Left lung (tissue), 10 donors: ENCODE results near the gene DTNB. TPM values are rescaled to one million over a fixed set of nuclear protein-coding genes. Genes with fewer than 3 reads are reported as not detected.
A peak's percentile ranks its signal among the peaks of the same experiment; 100 is the strongest.
"Not testable (repeated sequence)": the region's sequence is repeated elsewhere in the genome, so short reads cannot be mapped to it uniquely, and the experiment has no call there.

Source experiments
- ATAC-seq: fragments of 200-7000 bp; cut with Tn5 transposase; one replicate; pipeline ENCODE4 v1.9.1; 2020; ENCODE audit warnings: moderate library complexity
- DNase-seq, 4 donors: peaks; one replicate each; pipeline ENCODE4 v3.0.0-alpha.2; 2013 to 2020
- H3K27ac ChIP-seq, 2 donors: fragments of 200-600 bp; sonication (generic) in 1 of 2; one replicate each; pipeline versions ENCODE4 v1.5.0 to v1.8.0; 2020 to 2021
- H3K27me3 ChIP-seq, 2 donors: fragments of 200-600 bp; sonication (generic) in 1 of 2; one replicate each; pipeline versions ENCODE4 v1.5.0 to v1.8.0; 2020 to 2021
- H3K36me3 ChIP-seq, 2 donors: fragments of 200-600 bp; sonication (generic) in 1 of 2; one replicate each; pipeline versions ENCODE4 v1.5.0 to v1.8.0; 2020 to 2021
- H3K4me1 ChIP-seq, 2 donors: fragments of 200-600 bp; one replicate each; pipeline ENCODE4 v1.8.0; 2021
- H3K4me3 ChIP-seq, 2 donors: fragments of 200-600 bp; sonication (generic) in 1 of 2; one replicate each; pipeline versions ENCODE4 v1.5.0 to v1.8.0; 2020 to 2021; ENCODE audit warnings: mild to moderate bottlenecking in 1 of 2
- H3K9me3 ChIP-seq, 2 donors: fragments of 200-600 bp; sonication (generic) in 1 of 2; one replicate each; pipeline versions ENCODE4 v1.5.0 to v1.8.0; 2020 to 2021
- intact Hi-C, 2 donors: fragments of 100-400 bp; cut with DNase I; formaldehyde crosslinking; loops; one replicate each; pipeline versions ENCODE4 v1.11.2 to v1.14.2; 2022
- polyA plus RNA-seq, 6 donors: library from polyadenylated mRNA; unstranded; fragments of 120-200 nt; gene quantifications; one replicate each; pipeline ENCODE4 v1.2.1, GENCODE V29; 2013; ENCODE audit not compliant: insufficient read length in 6 of 6
- total RNA-seq, 2 donors: library from RNA; stranded (reverse); fragmentation: NEBNext Ultra II Directional; extraction: Animal tissue kit (Norgen Biotek cat#: 25700); gene quantifications; one replicate each; pipeline ENCODE4 v1.2.1, GENCODE V29; 2021
- TF ChIP-seq, protein P1 (sequence below), 2 donors: fragments of 200-600 bp; sonication (generic) in 1 of 2; IDR thresholded peaks; one replicate each; pipeline versions ENCODE4 v1.5.0 to v1.8.0; 2021; ENCODE audit warnings: antibody characterized with exemption in 2 of 2
- donor health status: DM: no; HTN: yes; CAD: no.
- donor health status: DM: no; HTN: no; CAD: no.

The DTNB gene
- total and polyA plus RNA-seq, 8 donors: 17.6 to 32.5 (median 29.5) TPM

DNA sequence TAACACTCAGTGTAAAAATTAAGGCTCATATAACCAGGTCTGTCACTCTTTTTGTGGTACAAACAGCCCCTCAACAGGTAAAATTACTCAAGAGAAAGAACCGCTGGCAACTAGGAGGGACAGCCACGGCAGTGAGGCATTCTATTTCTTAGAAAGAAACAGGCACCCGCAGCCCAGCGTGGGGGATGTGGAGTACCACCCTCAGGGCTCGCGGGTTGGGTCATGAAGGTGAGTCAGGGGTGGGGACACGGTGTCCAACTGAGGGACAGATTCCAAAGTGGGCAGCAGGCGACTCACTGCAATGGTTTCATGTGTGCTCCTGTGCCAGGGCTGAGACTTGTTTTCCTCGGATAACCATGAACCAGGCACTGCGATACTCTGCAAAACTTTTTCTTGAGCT is 129.4 kb downstream of the DTNB start:
- Histone ChIP-seq H3K27ac (no peak overlapping the region), H3K36me3 (no peaks in the 10 kb centered on the region), H3K4me3 (no peak overlapping the region), H3K4me1 (no peaks in the 10 kb centered on the region), H3K27me3 (no peaks in the 10 kb centered on the region), H3K9me3 (no peaks in the 10 kb centered on the region)
- peak in 1 of 4 donors; percentile 63 for DNase-seq
- TF ChIP-seq, protein P1, sequence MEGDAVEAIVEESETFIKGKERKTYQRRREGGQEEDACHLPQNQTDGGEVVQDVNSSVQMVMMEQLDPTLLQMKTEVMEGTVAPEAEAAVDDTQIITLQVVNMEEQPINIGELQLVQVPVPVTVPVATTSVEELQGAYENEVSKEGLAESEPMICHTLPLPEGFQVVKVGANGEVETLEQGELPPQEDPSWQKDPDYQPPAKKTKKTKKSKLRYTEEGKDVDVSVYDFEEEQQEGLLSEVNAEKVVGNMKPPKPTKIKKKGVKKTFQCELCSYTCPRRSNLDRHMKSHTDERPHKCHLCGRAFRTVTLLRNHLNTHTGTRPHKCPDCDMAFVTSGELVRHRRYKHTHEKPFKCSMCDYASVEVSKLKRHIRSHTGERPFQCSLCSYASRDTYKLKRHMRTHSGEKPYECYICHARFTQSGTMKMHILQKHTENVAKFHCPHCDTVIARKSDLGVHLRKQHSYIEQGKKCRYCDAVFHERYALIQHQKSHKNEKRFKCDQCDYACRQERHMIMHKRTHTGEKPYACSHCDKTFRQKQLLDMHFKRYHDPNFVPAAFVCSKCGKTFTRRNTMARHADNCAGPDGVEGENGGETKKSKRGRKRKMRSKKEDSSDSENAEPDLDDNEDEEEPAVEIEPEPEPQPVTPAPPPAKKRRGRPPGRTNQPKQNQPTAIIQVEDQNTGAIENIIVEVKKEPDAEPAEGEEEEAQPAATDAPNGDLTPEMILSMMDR (IDR thresholded peaks at IDR 0.05): no peak
- intact Hi-C loops: no loop called here
- no peak for ATAC-seq

- Histone ChIP-seq H3K4me3 (no peak overlapping the region), H3K27me3 (no peaks in the 10 kb centered on the region), H3K36me3 (no peaks in the 10 kb centered on the region), H3K9me3 (no peaks in the 10 kb centered on the region), H3K4me1 (no peaks in the 10 kb centered on the region), H3K27ac (no peak overlapping the region)
- no peak for ATAC-seq
- intact Hi-C loops: no loop called here
- no peak for DNase-seq
- TF ChIP-seq, protein P1 (IDR thresholded peaks at IDR 0.05): no peak
These were observed 132.0 kb downstream of the DTNB start for GRCh38 chr2:25541378-25541777.

DNA sequence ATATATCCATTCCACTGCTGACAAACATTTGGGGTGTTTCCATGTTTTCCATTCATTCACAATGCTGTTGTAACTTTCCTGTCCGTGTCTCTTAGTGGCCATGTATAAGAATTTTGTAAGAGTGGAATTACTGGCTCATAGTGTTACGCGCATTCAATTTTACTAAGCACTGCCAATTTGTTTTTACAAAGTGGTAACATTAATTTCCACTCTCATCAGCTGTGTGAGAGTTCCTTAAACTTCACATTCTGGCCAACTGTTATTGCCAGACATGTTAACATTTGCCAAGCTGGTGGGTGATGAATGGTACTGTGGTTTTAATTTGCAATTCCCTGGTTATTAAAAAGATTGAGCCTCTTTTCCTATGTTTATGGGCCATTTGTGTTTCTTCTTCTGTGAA is 134.2 kb downstream of the DTNB start:
- H3K36me3 ChIP-seq: no peaks in the 10 kb centered on the region
- ATAC-seq: peak; percentile 33
- peak in 1 of 4 donors; percentile 53 for DNase-seq
- TF ChIP-seq, protein P1 (IDR thresholded peaks at IDR 0.05): no peak
- H3K4me1 ChIP-seq: no peaks in the 10 kb centered on the region
- intact Hi-C loops: no loop called here
- H3K27me3 ChIP-seq: no peaks in the 10 kb centered on the region
- no peaks in the 10 kb centered on the region for H3K9me3 ChIP-seq
- no peak overlapping the region for H3K4me3 ChIP-seq
- no peak overlapping the region for H3K27ac ChIP-seq

GRCh38 chr2:25537526-25537925 is 135.9 kb downstream of the DTNB start:
- Histone ChIP-seq H3K4me1 (no peaks in the 10 kb centered on the region), H3K36me3 (no peaks in the 10 kb centered on the region), H3K27me3 (no peaks in the 10 kb centered on the region), H3K4me3 (no peak overlapping the region), H3K27ac (no peak overlapping the region), H3K9me3 (no peaks in the 10 kb centered on the region)
- DNase-seq (no peak), ATAC-seq (no peak)
- intact Hi-C loops: no loop called here
- TF ChIP-seq, protein P1 (IDR thresholded peaks at IDR 0.05): no peak

GRCh38 chr2:25535411-25536289 is 137.7 kb downstream of the DTNB start:
- H3K27ac ChIP-seq, intact Hi-C loops, H3K27me3 ChIP-seq, ATAC-seq, H3K4me1 ChIP-seq, H3K9me3 ChIP-seq, H3K4me3 ChIP-seq, H3K36me3 ChIP-seq: not testable (repeated sequence)
- DNase-seq: peak in 1 of 4 donors; percentile 73

GRCh38 chr2:25534937-25535336 is 138.4 kb downstream of the DTNB start:
- H3K36me3 ChIP-seq, H3K27ac ChIP-seq, H3K9me3 ChIP-seq, H3K4me3 ChIP-seq, intact Hi-C loops, H3K27me3 ChIP-seq, H3K4me1 ChIP-seq, DNase-seq, ATAC-seq: not testable (repeated sequence)
